ENCODE data around the gene IRF6. TPM values are rescaled to one million over a fixed set of nuclear protein-coding genes. Genes with fewer than 3 reads are reported as not detected.

IRF6 gene
- total and polyA plus RNA-seq, 2 of the 8 experiments (the other 6 are each of a cell fraction or from before 2014, with no cell fraction given), result 9.6 to 13.4 TPM

- TF ChIP-seq E2F6 (IDR thresholded peaks at IDR 0.05) (no peak; the same call in 1 of the 2 replicates), RFX5 (IDR thresholded peaks at IDR 0.05; ENCODE audit: borderline replicate concordance, low read depth, low read length) (no peak), CBX8 (IDR thresholded peaks at IDR 0.05; ENCODE audit: borderline replicate concordance, low read depth, low read length) (no peak), EGR1 (IDR thresholded peaks at IDR 0.05; ENCODE audit: borderline replicate concordance, low read depth, low read length) (no peak), SP2 (IDR thresholded peaks at IDR 0.05; ENCODE audit: low read length) (no peak), CREB1 (IDR thresholded peaks at IDR 0.05) (peak; percentile 83), ASH2L (IDR thresholded peaks at IDR 0.05; ENCODE audit: low read length) (peak; percentile 82), MAFK (IDR thresholded peaks at IDR 0.05; ENCODE audit: low read depth, low read length) (no peak), RAD21 (IDR thresholded peaks at IDR 0.05 in 1 of 2, conservative IDR thresholded peaks at IDR 0.05 in 1 of 2; ENCODE audit: low read depth in 2 of 2, low read length in 2 of 2) (no peak), RXRA (IDR thresholded peaks at IDR 0.05; ENCODE audit: insufficient read depth, low read depth, low read length) (no peak), BCL11A (IDR thresholded peaks at IDR 0.05; ENCODE audit: low read depth in 2 of 2, low read length in 2 of 2) (no peak), CHD2 (IDR thresholded peaks at IDR 0.05; ENCODE audit: low read length) (no peak), KDM5A (IDR thresholded peaks at IDR 0.05; ENCODE audit: low read length) (no peak), KDM4A (IDR thresholded peaks at IDR 0.05; ENCODE audit: low read depth, low read length, severe bottlenecking) (peak; percentile 86), MAX (IDR thresholded peaks at IDR 0.05) (0 out of 2 replicates have a peak, but pooled peaks have one; percentile 58), CTCF (IDR thresholded peaks at IDR 0.05; ENCODE audit: control extremely low read depth in 1 of 3, insufficient read depth in 1 of 3, low read depth in 1 of 3, low read length in 3 of 3) (no peak), SAP30 (IDR thresholded peaks at IDR 0.05; ENCODE audit: insufficient read depth, insufficient replicate concordance, low read length) (no peak), ZNF274 (IDR thresholded peaks at IDR 0.05; ENCODE audit: borderline replicate concordance, extremely low read depth, low read length) (no peak), RNF2 (IDR thresholded peaks at IDR 0.05; ENCODE audit: borderline replicate concordance, low read depth, low read length, missing control alignments, poor library complexity, severe bottlenecking) (no peak), SRF (IDR thresholded peaks at IDR 0.05; ENCODE audit: low read depth, low read length) (no peak)
Measured at GRCh38 chr1:209805875-209806760, at the start of gene IRF6 (continued).

Measured in H1 (cell line).